Dedifferentiated amniotic fluid mesenchymal stem cell (primary cell): ENCODE results near the gene CD276.
"Not testable (repeated sequence)": the region's sequence is repeated elsewhere in the genome, so short reads cannot be mapped to it uniquely, and the experiment has no call there.

Experiments
- DNase-seq: peaks from one replicate; pipeline ENCODE4 v3.0.0-alpha.2; 2016; ENCODE audit errors: extremely low spot score

The CD276 gene

GRCh38 chr15:73684581-73685455 is 635 bp downstream of the CD276 start:
- DNase-seq, result peak; percentile 46

- no peak for DNase-seq
Observed at GRCh38 chr15:73685981-73686380, 1.8 kb downstream of the CD276 start.

GRCh38 chr15:73686781-73687256 is 2.6 kb downstream of the CD276 start:
- DNase-seq, result peak; percentile 64

- DNase-seq, result no peak
Observed at GRCh38 chr15:73687351-73687750, 3.2 kb downstream of the CD276 start.

GRCh38 chr15:73688455-73688854 is 4.3 kb downstream of the CD276 start:
- DNase-seq, result no peak

- DNase-seq, result peak; percentile 52
Observed at GRCh38 chr15:73691396-73691795, 7.2 kb downstream of the CD276 start.

GRCh38 chr15:73694419-73694818 is 10.2 kb downstream of the CD276 start:
- peak; percentile 32 for DNase-seq

GRCh38 chr15:73695773-73696640 is 11.8 kb downstream of the CD276 start:
- no peak for DNase-seq

GRCh38 chr15:73696641-73697001 is 12.4 kb downstream of the CD276 start:
- no peak for DNase-seq

GRCh38 chr15:73697033-73697467 is 12.9 kb downstream of the CD276 start:
- peak; percentile 24 for DNase-seq

GRCh38 chr15:73699249-73700040 is 15.3 kb downstream of the CD276 start:
- DNase-seq, result no peak

- DNase-seq, result peak; percentile 80
Observed at GRCh38 chr15:73700041-73700842, 16.1 kb downstream of the CD276 start.

- not testable (repeated sequence) for DNase-seq
Observed at GRCh38 chr15:73702311-73703239, 18.4 kb downstream of the CD276 start.

- not testable (repeated sequence) for DNase-seq
Observed at GRCh38 chr15:73703601-73704000, 19.4 kb downstream of the CD276 start.

- DNase-seq, result not testable (repeated sequence)
Observed at GRCh38 chr15:73704142-73704868, 20.1 kb downstream of the CD276 start.

GRCh38 chr15:73704869-73705645 is 20.9 kb downstream of the CD276 start:
- no peak for DNase-seq

GRCh38 chr15:73708691-73709090 is 24.5 kb downstream of the CD276 start:
- no peak for DNase-seq

GRCh38 chr15:73709241-73709640 is 25.1 kb downstream of the CD276 start:
- DNase-seq, result no peak
